Urothelium cell line (cell line): Measurements from ENCODE around the gene GRWD1.

Experiments
- DNase-seq: peaks from one replicate; pipeline ENCODE4 v3.0.0; 2011; ENCODE audit warnings: low spot score, mixed read lengths
- FAIRE-seq: peaks from 2 replicates; lab custom pipeline; 2011; peaks lifted over from hg19 to GRCh38; lab: Jason Lieb, UNC

Gene GRWD1

DNA sequence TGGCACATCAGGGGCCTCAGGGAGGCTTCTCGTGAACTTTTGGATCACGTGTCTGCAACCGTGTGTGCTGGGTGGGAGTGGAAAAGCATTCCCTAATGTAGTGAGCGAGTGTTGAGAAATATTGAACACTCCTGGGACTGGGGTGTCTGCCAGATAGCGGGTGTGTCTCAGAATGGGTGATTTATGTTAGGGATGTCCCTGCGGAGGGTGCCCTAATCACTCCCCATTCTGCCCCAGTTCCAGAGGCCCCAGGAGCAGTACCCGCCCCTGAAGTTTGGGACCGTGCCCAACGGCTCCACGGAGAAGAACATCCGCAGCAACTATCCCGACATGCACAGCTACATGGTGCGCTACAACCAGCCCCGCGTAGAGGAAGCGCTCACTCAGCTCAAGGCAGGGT, 24.2 kb upstream of the GRWD1 start:
- no peak for DNase-seq
- FAIRE-seq = no peak

DNA sequence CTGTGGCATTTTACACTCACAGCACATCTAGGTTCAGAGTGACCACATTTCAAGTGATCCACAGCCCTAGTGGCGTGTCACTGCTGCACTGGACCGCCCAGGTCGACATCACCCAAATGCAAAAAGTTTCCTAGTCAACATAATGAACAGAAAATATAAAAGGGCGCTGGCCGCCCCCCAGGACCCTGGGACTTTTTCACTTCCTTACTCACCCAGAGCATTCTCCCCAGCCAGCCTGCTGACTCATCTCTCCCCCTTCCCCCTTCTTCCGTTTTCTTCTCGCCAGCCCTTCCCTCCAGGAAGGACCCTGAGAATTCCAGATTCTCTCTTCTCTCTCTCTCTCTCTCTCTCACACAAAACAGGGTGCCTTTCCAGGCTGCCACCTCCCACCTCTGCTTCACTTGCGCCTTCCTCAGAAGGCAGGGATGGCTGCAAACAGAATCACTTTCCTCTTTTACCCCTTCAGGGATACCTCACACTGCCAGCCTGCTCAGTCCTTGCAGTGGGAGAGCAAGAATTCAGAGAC, 21.0 kb upstream of the GRWD1 start:
- no peak for FAIRE-seq
- peak; percentile 84 for DNase-seq

DNA sequence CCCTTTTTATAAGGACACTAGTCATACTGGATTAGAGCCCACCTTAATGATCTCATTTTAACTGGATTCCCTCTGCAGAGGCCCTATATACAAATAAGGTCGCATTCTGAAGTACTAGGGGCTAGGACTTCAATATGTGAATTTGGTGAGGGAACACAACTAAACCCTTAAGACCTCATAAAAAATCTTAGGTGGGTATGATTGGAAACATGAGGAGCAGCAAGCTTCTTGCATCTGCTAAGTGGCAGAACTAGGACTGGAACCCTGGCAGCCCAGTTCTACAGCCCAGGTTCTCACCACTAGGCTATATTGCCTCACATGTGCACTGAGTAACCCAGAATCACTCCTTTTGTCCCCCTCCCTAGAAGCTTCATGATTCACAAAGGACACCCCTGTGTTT, 17.1 kb upstream of the GRWD1 start:
- no peak for DNase-seq
- FAIRE-seq = no peak

- DNase-seq (no peak), FAIRE-seq (no peak)
Measured at GRCh38 chr19:48433337-48433736, 12.4 kb upstream of the GRWD1 start.

DNA sequence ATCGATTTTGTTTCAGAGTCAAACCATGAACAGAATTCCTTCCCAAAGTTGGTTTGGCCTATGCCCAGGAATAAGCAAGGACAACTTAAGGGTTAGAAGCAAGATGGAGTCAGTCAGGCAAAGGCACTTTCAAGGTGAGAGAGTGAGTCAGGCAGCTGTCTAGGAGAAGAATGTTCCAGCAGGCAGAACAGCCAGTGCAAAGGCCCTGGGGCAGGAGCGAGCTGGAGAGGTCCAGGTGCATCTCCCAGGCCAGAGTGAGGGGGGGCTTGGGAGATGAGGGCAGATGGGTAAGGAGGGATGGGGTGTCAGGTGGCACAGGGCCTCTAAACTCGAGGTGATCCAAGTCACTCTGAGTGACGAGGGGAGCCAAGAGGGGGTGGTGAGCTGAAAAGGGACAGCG, 9.2 kb upstream of the GRWD1 start:
- DNase-seq (no peak), FAIRE-seq (no peak)

GRCh38 chr19:48441360-48442050, 4.3 kb upstream of the GRWD1 start:
- DNase-seq (no peak), FAIRE-seq (no peak)

GRCh38 chr19:48442116-48443035, 3.4 kb upstream of the GRWD1 start:
- DNase-seq = no peak
- FAIRE-seq = no peak

- no peak for DNase-seq
Measured at GRCh38 chr19:48443256-48443655, 2.5 kb upstream of the GRWD1 start.

DNA sequence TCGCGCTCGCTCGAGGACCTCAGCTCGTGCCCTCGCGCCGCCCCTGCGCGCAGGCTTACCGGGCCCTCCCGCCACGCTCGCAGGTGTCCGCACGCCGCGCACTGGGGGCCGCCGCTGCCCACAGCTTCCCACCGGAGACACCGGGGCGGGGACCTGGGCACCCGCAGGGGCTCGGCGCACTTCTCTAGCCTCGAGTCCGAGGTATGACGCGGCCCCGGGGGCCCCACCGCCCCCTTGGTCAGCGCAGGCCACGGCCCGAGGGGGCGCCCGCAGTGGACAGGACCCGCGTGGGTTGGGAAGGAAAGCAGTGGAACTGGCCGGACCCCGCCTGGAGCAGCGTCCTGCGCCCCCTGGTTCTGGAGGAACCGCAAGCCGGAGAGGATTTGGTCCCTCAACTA, 2.1 kb upstream of the GRWD1 start:
- DNase-seq = no peak
- no peak for FAIRE-seq

More at GRCh38 chr19:48443256-48443655, 2.5 kb upstream of the GRWD1 start:
- no peak for FAIRE-seq

DNA sequence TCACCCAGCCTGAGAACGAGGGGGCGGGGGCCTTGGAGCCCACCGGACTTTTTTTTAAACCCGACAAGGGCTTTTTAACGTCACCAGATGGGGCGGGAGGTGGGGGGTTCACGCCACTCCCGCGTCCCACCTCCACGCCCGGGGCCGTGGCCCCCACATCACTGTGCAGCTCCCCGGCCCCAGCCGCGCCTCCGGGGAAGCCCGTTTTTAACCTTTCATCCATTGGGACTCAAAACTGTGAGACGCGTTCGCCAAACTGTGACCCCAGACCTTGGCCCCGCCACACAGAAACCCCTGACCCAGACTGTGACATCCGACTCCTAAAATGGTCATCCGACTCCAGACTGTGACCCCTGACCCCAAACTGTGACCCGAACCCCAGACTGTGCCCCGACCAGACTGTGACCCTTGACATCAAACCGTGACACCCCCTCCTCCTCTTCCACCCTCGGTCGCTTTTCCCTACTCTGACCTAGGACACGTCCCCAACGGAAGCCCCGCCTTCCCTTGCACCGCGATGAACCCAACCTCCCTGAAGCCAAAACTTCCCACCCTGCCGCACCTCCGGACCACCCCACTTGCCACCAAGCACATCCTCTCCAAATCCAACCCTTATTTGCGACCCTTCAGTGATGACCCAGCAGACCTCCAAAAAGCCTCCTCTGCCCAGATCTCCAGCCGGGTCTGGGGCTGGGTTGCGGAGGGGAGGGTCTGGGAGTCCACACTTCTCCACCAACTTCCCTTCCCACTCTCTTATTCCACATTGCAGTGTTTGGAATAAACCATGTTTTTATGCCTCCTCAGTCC, 1.5 kb upstream of the GRWD1 start:
- no peak for DNase-seq

DNA sequence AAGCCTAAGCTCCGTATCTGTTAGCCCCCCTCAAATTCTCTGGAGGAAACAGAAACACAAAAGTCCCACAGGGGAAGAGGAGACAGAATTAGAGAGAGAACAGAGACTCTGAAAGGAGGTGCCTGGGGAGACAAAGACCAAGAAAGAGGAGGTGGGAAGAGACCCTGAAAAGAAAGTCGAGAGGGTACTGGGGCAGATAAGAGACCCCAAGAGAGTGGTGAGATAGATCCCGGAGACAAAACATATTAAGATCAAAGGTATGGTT, 915 bp upstream of the GRWD1 start:
- DNase-seq = no peak
- FAIRE-seq = no peak

More for the DNA sequence above, 1.5 kb upstream of the GRWD1 start:
- FAIRE-seq = no peak

DNA sequence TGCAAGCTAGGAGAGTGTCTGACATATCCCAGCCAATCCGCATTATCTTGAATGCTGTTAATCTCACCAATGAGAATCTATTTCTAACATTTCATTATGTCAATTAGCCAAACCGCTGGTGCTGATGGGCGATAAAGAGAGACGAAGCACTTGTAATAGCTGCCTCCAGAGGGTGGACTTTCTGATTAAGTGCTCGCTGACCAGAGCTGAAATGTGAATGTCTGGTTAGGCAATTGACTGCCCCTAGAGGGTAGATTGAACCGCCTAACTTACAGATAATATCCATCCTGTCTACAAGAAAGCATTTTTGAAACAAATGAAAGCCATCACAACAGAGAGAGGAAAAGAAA, 552 bp upstream of the GRWD1 start:
- DNase-seq = peak; percentile 85
- FAIRE-seq = peak; percentile 65

DNA sequence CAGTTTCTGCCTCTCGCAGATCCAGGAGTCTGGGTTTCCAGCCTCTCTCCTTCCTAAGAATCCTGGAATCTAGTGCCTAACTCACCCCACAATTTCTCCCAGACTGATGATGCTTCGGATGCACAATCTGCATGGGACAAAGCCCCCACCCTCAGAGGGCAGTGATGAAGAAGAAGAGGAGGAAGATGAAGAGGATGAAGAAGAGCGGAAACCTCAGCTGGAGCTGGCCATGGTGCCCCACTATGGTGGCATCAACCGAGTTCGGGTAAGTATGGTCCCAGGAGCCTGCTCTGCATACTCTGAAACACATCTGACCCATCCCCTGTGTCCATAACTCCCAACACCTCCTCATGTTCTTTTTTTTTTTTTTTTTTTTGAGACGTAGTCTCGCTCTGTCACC, 796 bp downstream of the GRWD1 start:
- FAIRE-seq (no peak), DNase-seq (no peak)

GRCh38 chr19:48448563-48448962, 2.8 kb downstream of the GRWD1 start:
- FAIRE-seq = no peak
- no peak for DNase-seq

DNA sequence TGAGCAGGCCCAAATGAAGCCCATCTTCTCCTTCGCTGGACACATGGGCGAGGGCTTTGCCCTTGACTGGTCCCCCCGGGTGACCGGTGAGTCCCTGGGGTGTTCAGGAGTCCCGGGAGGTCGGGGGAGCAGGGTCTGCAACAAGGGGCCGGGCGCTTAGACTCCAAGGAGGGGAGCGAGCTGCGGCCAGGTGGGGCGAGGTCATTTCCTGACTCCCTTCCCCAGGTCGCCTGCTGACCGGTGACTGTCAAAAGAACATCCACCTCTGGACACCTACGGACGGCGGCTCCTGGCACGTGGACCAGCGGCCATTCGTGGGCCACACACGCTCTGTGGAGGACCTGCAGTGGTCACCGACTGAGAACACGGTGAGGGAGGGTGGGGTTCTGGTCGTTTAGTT, 4.7 kb downstream of the GRWD1 start:
- FAIRE-seq = no peak
- DNase-seq = no peak

- FAIRE-seq (no peak), DNase-seq (no peak)
Measured at GRCh38 chr19:48450863-48451262, 5.1 kb downstream of the GRWD1 start.

DNA sequence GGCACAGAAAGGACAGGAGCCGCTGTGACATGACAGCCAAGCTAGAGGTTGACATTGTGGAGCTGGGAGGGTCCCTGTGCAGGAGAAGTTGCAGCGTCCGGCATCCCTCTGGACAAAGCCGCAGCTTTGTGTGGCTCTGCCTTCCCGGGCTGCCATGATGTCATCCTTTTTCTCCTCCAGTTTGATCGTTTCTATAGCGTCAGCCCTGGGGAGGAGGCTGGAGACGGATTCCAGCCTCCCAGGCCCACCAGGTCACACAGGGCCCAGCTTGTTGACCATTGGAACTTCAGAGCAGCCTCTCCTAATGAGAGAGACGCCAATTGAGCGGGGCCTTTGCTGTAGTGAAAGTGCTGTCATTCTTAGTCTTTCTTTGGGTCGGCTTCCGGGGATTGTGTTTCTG, 5.8 kb downstream of the GRWD1 start:
- FAIRE-seq = no peak

DNA sequence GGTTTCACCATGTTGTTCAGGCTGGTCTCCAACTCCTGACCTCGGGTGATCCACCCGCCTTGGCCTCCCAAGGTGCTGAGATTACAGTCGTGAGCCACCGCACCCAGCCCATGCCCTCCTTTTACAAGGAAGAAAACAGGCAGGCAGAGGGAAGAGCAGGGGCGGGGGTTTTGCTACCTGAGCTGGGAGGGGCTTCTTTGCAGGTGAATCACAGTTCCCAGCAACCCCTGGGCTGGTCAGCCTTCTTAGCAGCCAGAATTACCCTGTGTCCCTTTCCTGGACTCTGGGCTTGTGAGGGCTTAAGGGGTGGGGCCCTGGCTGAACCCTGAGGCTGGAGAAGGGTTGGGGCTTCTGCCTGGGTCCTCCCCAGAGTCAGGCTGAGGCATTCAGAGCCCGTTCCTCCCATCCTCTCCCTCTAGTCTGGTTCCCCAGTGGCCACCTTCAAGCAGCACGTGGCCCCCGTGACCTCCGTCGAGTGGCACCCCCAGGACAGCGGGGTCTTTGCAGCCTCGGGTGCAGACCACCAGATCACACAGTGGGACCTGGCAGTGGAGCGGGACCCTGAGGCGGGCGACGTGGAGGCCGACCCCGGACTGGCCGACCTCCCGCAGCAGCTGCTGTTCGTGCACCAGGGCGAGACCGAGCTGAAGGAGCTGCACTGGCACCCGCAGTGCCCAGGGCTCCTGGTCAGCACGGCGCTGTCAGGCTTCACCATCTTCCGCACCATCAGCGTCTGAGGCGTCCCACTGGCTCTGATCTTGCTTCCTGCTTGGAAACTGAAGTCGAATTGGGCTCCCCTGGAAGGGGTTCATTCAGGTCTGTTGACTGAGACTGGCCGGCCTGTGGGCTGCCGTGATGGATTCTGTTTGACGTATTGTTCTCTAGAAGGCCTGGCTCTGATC, 6.8 kb downstream of the GRWD1 start:
- FAIRE-seq (no peak), DNase-seq (no peak)

More for the DNA sequence above, 5.8 kb downstream of the GRWD1 start:
- DNase-seq = no peak

GRCh38 chr19:48454150-48454730, 8.5 kb downstream of the GRWD1 start:
- no peak for FAIRE-seq
- no peak for DNase-seq
